RWPE1 (cell line): ENCODE results near the gene SETD3.

ENCODE experiments used
- CTCF ChIA-PET: fragments of 350-600 bp; sonication (Branson Sonifier 250); formaldehyde crosslinking; extraction: SDS; loops from one replicate; lab custom pipeline; 2021; lab: Yijun Ruan, JAX
- POLR2A ChIA-PET: fragments of 400-600 bp; formaldehyde crosslinking; extraction: SDS; loops from one replicate; lab custom pipeline; 2020; ENCODE audit warnings: antibody characterized with exemption; ENCODE audit not compliant: low non-redundant PET; lab: Yijun Ruan, JAX
- DNase-seq: peaks from one replicate; pipeline ENCODE4 v3.0.0; 2012; ENCODE audit warnings: low spot score
- H3K27ac ChIP-seq: fragments of 450-650 bp; 2 replicates; pipeline ENCODE4 v1.5.1; 2017
- CTCF ChIP-seq: fragments of 450-650 bp; conservative IDR thresholded peaks from 2 replicates; pipeline ENCODE4 v1.5.1; 2017; ENCODE audit warnings: low read depth, mild to moderate bottlenecking

Gene SETD3

GRCh38 chr14:99380402-99380801, 100.3 kb downstream of the SETD3 start:
- no peak for TF ChIP-seq CTCF
- no peak overlapping the region for H3K27ac ChIP-seq
- POLR2A ChIA-PET, result no interaction called here
- DNase-seq, result no peak
- CTCF ChIA-PET, result interaction anchor here (0.6 to 1.3 kb wide), 4 partner anchors 9 to 110 kb away, joined by 3 to 4 read pairs (median 3); no protein-coding TSS in a partner anchor

- DNase-seq, result peak; percentile 84
- ChIA-PET POLR2A (interaction anchor here (0.7 kb wide), 1 partner anchor 28 kb away, joined by 4 read pairs; no protein-coding TSS in a partner anchor), CTCF (interaction anchor here (0.7 kb wide), 1 partner anchor 14 kb away, joined by 4 read pairs; no protein-coding TSS in a partner anchor)
- peak overlapping the region; percentile 66 for H3K27ac ChIP-seq
- TF ChIP-seq CTCF, result no peak
These were observed 101.9 kb downstream of the SETD3 start for GRCh38 chr14:99378782-99379214.

GRCh38 chr14:99377951-99378350, 102.7 kb downstream of the SETD3 start:
- TF ChIP-seq CTCF, result no peak
- ChIA-PET CTCF (interaction anchor here (0.7 kb wide), 1 partner anchor 15 kb away, joined by 4 read pairs; no protein-coding TSS in a partner anchor), POLR2A (interaction anchor here (0.6 kb wide), 1 partner anchor 14 kb away, joined by 3 read pairs; no protein-coding TSS in a partner anchor)
- DNase-seq, result no peak
- H3K27ac ChIP-seq, result peak overlapping the region; percentile 66

- H3K27ac ChIP-seq, result no peak overlapping the region
- DNase-seq, result no peak
- ChIA-PET CTCF (no interaction called here), POLR2A (no interaction called here)
- TF ChIP-seq CTCF, result no peak
These were observed 105.7 kb downstream of the SETD3 start for GRCh38 chr14:99374964-99375363.

GRCh38 chr14:99363616-99364290, 116.9 kb downstream of the SETD3 start:
- ChIA-PET POLR2A (interaction anchor here (0.5 kb wide), 1 partner anchor 14 kb away, joined by 3 read pairs; no protein-coding TSS in a partner anchor), CTCF (no interaction called here)
- TF ChIP-seq CTCF, result no peak
- H3K27ac ChIP-seq, result no peak overlapping the region
- DNase-seq, result no peak

- no peak for DNase-seq
- H3K27ac ChIP-seq, result no peak overlapping the region
- POLR2A ChIA-PET, result interaction anchor here (0.5 kb wide), 1 partner anchor 15 kb away, joined by 3 read pairs; no protein-coding TSS in a partner anchor
- CTCF ChIA-PET, result no interaction called here
- TF ChIP-seq CTCF, result no peak
These were observed 117.6 kb downstream of the SETD3 start for GRCh38 chr14:99363051-99363450.
